Activated naive CD4-positive, alpha-beta T cell treated with anti-CD3 and anti-CD28 coated beads, Interleukin-2, amount 50 U/mL, for 16 hours (primary cell): ENCODE data around the gene RANBP3.
"Not testable (repeated sequence)": the region's sequence is repeated elsewhere in the genome, so short reads cannot be mapped to it uniquely, and the experiment has no call there.

Source experiments
- DNase-seq: peaks from one replicate; pipeline ENCODE4 v3.0.0-alpha.2; 2020

RANBP3 gene

GRCh38 chr19:5897189-5897969 lies 80.6 kb downstream of the RANBP3 start:
- DNase-seq, result no peak

GRCh38 chr19:5896365-5897076 lies 81.4 kb downstream of the RANBP3 start:
- no peak for DNase-seq

GRCh38 chr19:5895890-5896289 lies 82.0 kb downstream of the RANBP3 start:
- no peak for DNase-seq

- DNase-seq, result no peak
Measured at GRCh38 chr19:5895409-5895808, 82.5 kb downstream of the RANBP3 start.

- DNase-seq, result no peak
Measured at GRCh38 chr19:5894704-5895349, 83.1 kb downstream of the RANBP3 start.

- no peak for DNase-seq
Measured at GRCh38 chr19:5893907-5894703, 83.8 kb downstream of the RANBP3 start.

- DNase-seq, result no peak
Measured at GRCh38 chr19:5893296-5893903, 84.5 kb downstream of the RANBP3 start.

GRCh38 chr19:5892772-5893275 lies 85.1 kb downstream of the RANBP3 start:
- DNase-seq, result no peak

GRCh38 chr19:5891938-5892771 lies 85.8 kb downstream of the RANBP3 start:
- DNase-seq, result no peak

- no peak for DNase-seq
Measured at GRCh38 chr19:5891572-5891937, 86.4 kb downstream of the RANBP3 start.

- no peak for DNase-seq
Measured at GRCh38 chr19:5890099-5890498, 87.8 kb downstream of the RANBP3 start.

GRCh38 chr19:5889288-5889971 lies 88.5 kb downstream of the RANBP3 start:
- DNase-seq, result no peak

- DNase-seq, result not testable (repeated sequence)
Measured at GRCh38 chr19:5884065-5884811, 93.7 kb downstream of the RANBP3 start.

GRCh38 chr19:5883157-5883873 lies 94.6 kb downstream of the RANBP3 start:
- not testable (repeated sequence) for DNase-seq

- DNase-seq, result no peak
Measured at GRCh38 chr19:5882421-5882968, 95.4 kb downstream of the RANBP3 start.

- DNase-seq, result no peak
Measured at GRCh38 chr19:5881543-5882299, 96.2 kb downstream of the RANBP3 start.

GRCh38 chr19:5880604-5881078 lies 97.3 kb downstream of the RANBP3 start:
- no peak for DNase-seq

GRCh38 chr19:5880196-5880595 lies 97.7 kb downstream of the RANBP3 start:
- DNase-seq, result no peak
